Peyer's patch (tissue), 4 donors: Measurements from ENCODE around the gene CPLX4. TPM values are rescaled to one million over a fixed set of nuclear protein-coding genes. Genes with fewer than 3 reads are reported as not detected.

Source experiments
- DNase-seq, 3 donors: peaks; one replicate each; pipeline ENCODE4 v3.0.0-alpha.2; 2017 to 2019
- H3K27ac ChIP-seq, 4 donors: fragments of 200-600 bp; sonication (generic); one replicate each; pipeline ENCODE4 v1.5.1; 2016 to 2019
- H3K27me3 ChIP-seq, 2 donors: fragments of 200-600 bp; sonication (generic); one replicate each; pipeline ENCODE4 v1.5.1; 2019
- H3K36me3 ChIP-seq, 3 donors: fragments of 200-600 bp; sonication (generic); one replicate each; pipeline ENCODE4 v1.5.1; 2016 to 2019
- H3K4me1 ChIP-seq, 4 donors: fragments of 200-600 bp; sonication (generic); one replicate each; pipeline ENCODE4 v1.5.1; 2016 to 2019
- H3K4me3 ChIP-seq, 4 donors: fragments of 200-600 bp; sonication (generic); 1 replicate in 3 of 4; 2 replicates in 1 of 4; pipeline ENCODE4 v1.5.1; 2016 to 2019; ENCODE audit warnings: mild to moderate bottlenecking in 1 of 4
- H3K9me3 ChIP-seq, 4 donors: fragments of 200-600 bp; sonication (generic); one replicate each; pipeline ENCODE4 v1.5.1; 2016 to 2019; ENCODE audit warnings: mild to moderate bottlenecking in 1 of 4
- POLR2A ChIP-seq, 2 donors: fragments of 450-650 bp; IDR thresholded peaks; one replicate each; pipeline ENCODE4 v1.5.1; 2017; ENCODE audit warnings: antibody characterized with exemption in 2 of 2, mild to moderate bottlenecking in 2 of 2, moderate library complexity in 2 of 2
- total RNA-seq, 4 donors: library from RNA; depleted of rRNA; stranded (reverse); fragments of >200 nt; gene quantifications; one replicate each; pipeline ENCODE4 v1.1.0, GENCODE V29; 2016
- TF ChIP-seq, protein P1 (sequence below), 6 experiments: fragments of 450-650 bp in 4 of 6; fragments of 200-600 bp in 2 of 6; sonication (generic) in 1 of 6; IDR thresholded peaks; one replicate each; pipeline ENCODE4 v1.5.1; 2017 to 2019; ENCODE audit warnings: antibody characterized with exemption in 6 of 6, mild to moderate bottlenecking in 3 of 6, moderate library complexity in 1 of 6

Gene CPLX4
- total RNA-seq, 4 donors from 2014 or later: not detected

DNA sequence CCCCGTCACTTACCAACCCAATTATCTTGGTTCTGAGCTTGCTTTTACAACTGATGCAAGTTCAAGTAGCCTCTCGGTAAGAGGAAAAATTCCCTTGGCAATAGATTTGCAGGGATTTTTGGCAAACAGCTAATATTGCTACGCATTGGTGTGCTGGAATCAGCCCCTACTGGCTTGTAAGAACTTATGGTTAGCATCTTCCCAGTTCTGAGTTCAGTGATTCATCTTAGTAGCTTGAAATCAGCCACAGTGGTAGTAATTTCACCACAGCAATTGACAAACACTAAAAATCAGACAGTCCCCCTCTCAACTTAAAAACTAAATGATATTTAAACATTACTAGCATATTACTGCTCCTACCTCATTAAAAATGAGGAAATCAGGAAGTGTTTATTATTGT is 39.3 kb downstream of the CPLX4 start:
- H3K27ac ChIP-seq: no peak overlapping the region
- H3K36me3 ChIP-seq: no peaks in the 10 kb centered on the region
- TF ChIP-seq, protein P1, sequence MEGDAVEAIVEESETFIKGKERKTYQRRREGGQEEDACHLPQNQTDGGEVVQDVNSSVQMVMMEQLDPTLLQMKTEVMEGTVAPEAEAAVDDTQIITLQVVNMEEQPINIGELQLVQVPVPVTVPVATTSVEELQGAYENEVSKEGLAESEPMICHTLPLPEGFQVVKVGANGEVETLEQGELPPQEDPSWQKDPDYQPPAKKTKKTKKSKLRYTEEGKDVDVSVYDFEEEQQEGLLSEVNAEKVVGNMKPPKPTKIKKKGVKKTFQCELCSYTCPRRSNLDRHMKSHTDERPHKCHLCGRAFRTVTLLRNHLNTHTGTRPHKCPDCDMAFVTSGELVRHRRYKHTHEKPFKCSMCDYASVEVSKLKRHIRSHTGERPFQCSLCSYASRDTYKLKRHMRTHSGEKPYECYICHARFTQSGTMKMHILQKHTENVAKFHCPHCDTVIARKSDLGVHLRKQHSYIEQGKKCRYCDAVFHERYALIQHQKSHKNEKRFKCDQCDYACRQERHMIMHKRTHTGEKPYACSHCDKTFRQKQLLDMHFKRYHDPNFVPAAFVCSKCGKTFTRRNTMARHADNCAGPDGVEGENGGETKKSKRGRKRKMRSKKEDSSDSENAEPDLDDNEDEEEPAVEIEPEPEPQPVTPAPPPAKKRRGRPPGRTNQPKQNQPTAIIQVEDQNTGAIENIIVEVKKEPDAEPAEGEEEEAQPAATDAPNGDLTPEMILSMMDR (IDR thresholded peaks at IDR 0.05): no peak
- H3K9me3 ChIP-seq: no peaks in the 10 kb centered on the region
- no peak for DNase-seq
- no peaks in the 10 kb centered on the region for H3K4me1 ChIP-seq
- no peak overlapping the region for H3K4me3 ChIP-seq
- peaks cover 0 to 15% of the 10 kb centered on the region in 2 donors for H3K27me3 ChIP-seq

DNA sequence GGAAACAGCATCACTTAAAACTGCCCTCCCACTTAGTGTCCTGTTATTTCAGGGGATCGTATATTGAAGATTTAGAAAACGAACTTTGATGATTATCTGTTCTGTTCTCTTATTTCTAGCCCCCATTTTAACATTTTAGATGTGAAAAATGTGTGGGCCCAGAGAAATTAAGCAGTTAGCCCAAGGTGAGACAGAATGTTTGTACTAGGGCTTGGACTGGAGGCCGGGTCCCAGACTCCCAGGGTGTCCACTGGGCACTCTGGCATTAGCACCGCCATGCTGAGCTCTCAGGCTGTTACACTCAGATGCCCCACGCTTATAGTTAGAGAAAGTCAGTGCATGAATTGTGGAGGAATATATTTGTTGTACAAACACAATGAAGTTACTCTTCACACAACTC is 39.7 kb downstream of the CPLX4 start:
- Histone ChIP-seq H3K9me3 (no peaks in the 10 kb centered on the region), H3K4me3 (no peak overlapping the region), H3K4me1 (peaks cover 0 to 4% (median 0%) of the 10 kb centered on the region in 4 donors), H3K27ac (no peak overlapping the region), H3K27me3 (peaks cover 0 to 19% of the 10 kb centered on the region in 2 donors), H3K36me3 (no peaks in the 10 kb centered on the region)
- no peak for DNase-seq
- no peak for TF ChIP-seq POLR2A (IDR thresholded peaks at IDR 0.05)
- TF ChIP-seq, protein P1 (IDR thresholded peaks at IDR 0.05): no peak

DNA sequence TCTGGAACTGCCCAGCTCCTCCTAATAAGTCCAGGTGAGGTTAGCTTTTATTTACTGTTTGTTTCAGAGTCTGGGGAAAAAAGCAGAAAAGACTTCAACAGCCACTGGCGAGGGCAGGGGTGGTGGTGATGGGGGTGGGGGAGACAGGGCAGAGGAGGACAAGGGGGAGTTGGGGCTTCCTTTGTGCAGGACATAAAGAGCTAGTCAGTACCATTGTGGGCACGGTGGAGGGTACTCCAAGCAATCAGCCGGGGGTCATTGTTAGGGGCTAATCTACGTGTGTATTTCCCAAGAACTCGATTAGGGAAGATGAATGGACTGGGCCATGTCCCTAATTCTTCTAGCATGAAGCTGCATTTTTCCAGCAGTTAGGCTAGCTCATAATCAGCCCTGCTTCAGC is 42.4 kb downstream of the CPLX4 start:
- Histone ChIP-seq H3K27me3 (peaks cover 0 to 40% of the 10 kb centered on the region in 2 donors), H3K4me3 (no peak overlapping the region), H3K36me3 (no peaks in the 10 kb centered on the region), H3K4me1 (peaks cover 0 to 22% (median 7%) of the 10 kb centered on the region in 4 donors), H3K9me3 (peaks cover 0 to 4% (median 0%) of the 10 kb centered on the region in 4 donors), H3K27ac (no peak overlapping the region)
- TF ChIP-seq, protein P1 (IDR thresholded peaks at IDR 0.05): no peak
- no peak for TF ChIP-seq POLR2A (IDR thresholded peaks at IDR 0.05)
- no peak for DNase-seq

DNA sequence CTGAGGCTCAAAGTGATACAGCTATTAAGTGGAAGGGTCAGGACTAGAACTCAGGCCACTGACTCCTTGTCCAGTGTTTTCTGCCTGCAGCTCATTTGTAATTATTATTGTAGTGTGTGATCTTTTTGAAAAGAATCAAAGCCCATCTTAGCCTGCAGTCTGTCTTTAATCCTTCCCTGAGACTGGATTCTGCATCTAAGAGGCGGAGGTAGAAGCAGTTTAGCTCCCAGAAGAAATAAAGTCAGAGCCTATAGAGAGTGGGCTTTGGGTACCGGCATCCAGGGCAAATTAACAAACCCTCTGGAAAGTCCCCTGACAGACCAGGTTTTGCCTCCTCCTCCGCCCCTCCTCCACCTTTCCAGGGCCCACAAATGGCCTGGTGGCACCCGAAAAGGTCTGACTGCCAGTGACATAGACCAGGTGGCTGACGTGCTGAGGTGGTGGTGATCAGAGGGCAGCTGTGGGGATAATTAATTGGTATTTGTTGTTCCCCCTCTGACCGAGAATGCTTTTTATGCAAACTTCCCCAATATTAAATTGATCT is 43.0 kb downstream of the CPLX4 start:
- H3K4me3 ChIP-seq: no peak overlapping the region
- peaks cover 0 to 22% (median 7%) of the 10 kb centered on the region in 4 donors for H3K4me1 ChIP-seq
- no peak for TF ChIP-seq POLR2A (IDR thresholded peaks at IDR 0.05)
- TF ChIP-seq, protein P1 (IDR thresholded peaks at IDR 0.05): no peak
- no peak overlapping the region for H3K27ac ChIP-seq
- no peak for DNase-seq
- no peaks in the 10 kb centered on the region for H3K36me3 ChIP-seq
- peaks cover 0 to 4% (median 0%) of the 10 kb centered on the region in 4 donors for H3K9me3 ChIP-seq
- peaks cover 0 to 41% of the 10 kb centered on the region in 2 donors for H3K27me3 ChIP-seq

DNA sequence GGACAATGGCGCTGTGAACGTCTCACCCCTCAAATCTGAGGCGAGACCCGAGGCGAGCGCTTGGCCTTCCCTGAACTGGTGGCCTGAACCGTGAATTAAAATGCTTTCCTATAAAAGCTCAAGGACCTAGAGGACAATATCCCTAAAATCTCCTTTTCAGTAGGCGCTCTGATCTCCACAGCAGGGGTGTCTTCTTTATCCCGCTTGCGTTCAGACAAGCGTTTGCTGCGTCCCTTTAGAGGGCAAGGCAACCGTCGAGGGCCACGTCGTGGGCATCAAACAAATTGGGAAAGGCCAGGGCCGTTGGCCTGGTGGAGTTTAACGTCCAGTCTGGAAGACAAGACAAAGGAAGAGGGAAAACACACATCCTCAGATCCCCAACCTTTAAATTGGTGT is 43.9 kb downstream of the CPLX4 start:
- no peak for TF ChIP-seq POLR2A (IDR thresholded peaks at IDR 0.05)
- TF ChIP-seq, protein P1 (IDR thresholded peaks at IDR 0.05): no peak
- peaks cover 0 to 4% (median 0%) of the 10 kb centered on the region in 4 donors for H3K9me3 ChIP-seq
- no peak overlapping the region for H3K4me3 ChIP-seq
- no peak overlapping the region for H3K27ac ChIP-seq
- no peaks in the 10 kb centered on the region for H3K36me3 ChIP-seq
- H3K4me1 ChIP-seq: peaks cover 0 to 22% (median 8%) of the 10 kb centered on the region in 4 donors
- DNase-seq: no peak
- H3K27me3 ChIP-seq: peaks cover 0 to 51% of the 10 kb centered on the region in 2 donors
